Erythroblast (primary cell): Measurements from ENCODE around the gene FLNA.

Experiments
- DNase-seq, 2 experiments: peaks; one replicate each; lab custom pipeline; 2025; lab: John Stamatoyannopoulos, UW
- GATA1 ChIP-seq: IDR thresholded peaks from 2 replicates; pipeline ENCODE4 v1.6.1; 2011; ENCODE audit warnings: low read depth, mild to moderate bottlenecking, control low read depth, low read length, moderate library complexity
- POLR2A ChIP-seq: IDR thresholded peaks from 2 replicates; pipeline ENCODE4 v1.6.1; 2011; ENCODE audit warnings: mild to moderate bottlenecking, low read length

The FLNA gene

GRCh38 chrX:154372612-154373022 lies 1.8 kb downstream of the FLNA start:
- TF ChIP-seq GATA1 = no peak
- no peak for TF ChIP-seq POLR2A
- peak; percentile 47 to 58 for DNase-seq

- DNase-seq = no peak
- TF ChIP-seq POLR2A (no peak), GATA1 (no peak)
Measured at GRCh38 chrX:154371789-154372300, 2.6 kb downstream of the FLNA start.

- DNase-seq = peak; percentile 83 to 85
- TF ChIP-seq POLR2A (peak; percentile 88), GATA1 (no peak)
Measured at GRCh38 chrX:154371017-154371788, 3.2 kb downstream of the FLNA start.

- peak; percentile 53 to 60 for DNase-seq
Measured at GRCh38 chrX:154370300-154371016, 4.0 kb downstream of the FLNA start.

GRCh38 chrX:154369449-154370299 lies 4.8 kb downstream of the FLNA start:
- no peak for TF ChIP-seq POLR2A
- TF ChIP-seq GATA1 = no peak
- peak; percentile 22 to 32 for DNase-seq

More at GRCh38 chrX:154370300-154371016, 4.0 kb downstream of the FLNA start:
- TF ChIP-seq GATA1 (no peak), POLR2A (no peak)

GRCh38 chrX:154368630-154369448 lies 5.6 kb downstream of the FLNA start:
- DNase-seq = peak; percentile 85 to 90
- TF ChIP-seq POLR2A = peak; percentile 58
- TF ChIP-seq GATA1 = no peak

GRCh38 chrX:154367474-154368308 lies 6.7 kb downstream of the FLNA start:
- TF ChIP-seq GATA1 = no peak
- TF ChIP-seq POLR2A = no peak
- DNase-seq = no peak

GRCh38 chrX:154366666-154367055 lies 7.8 kb downstream of the FLNA start:
- TF ChIP-seq GATA1 (no peak), POLR2A (no peak)

GRCh38 chrX:154365997-154366665 lies 8.3 kb downstream of the FLNA start:
- no peak for TF ChIP-seq GATA1
- peak; percentile 17 for TF ChIP-seq POLR2A

More at GRCh38 chrX:154366666-154367055, 7.8 kb downstream of the FLNA start:
- DNase-seq = no peak

GRCh38 chrX:154365052-154365600 lies 9.3 kb downstream of the FLNA start:
- TF ChIP-seq POLR2A = no peak
- TF ChIP-seq GATA1 = no peak
- DNase-seq = no peak

More at GRCh38 chrX:154365997-154366665, 8.3 kb downstream of the FLNA start:
- DNase-seq = no peak

- no peak for DNase-seq
- no peak for TF ChIP-seq GATA1
- no peak for TF ChIP-seq POLR2A
Measured at GRCh38 chrX:154363706-154364439, 10.6 kb downstream of the FLNA start.
